ENCODE measurements around the gene PCSK6. TPM values are rescaled to one million over a fixed set of nuclear protein-coding genes. Genes with fewer than 3 reads are reported as not detected.
A peak's percentile ranks its signal among the peaks of the same experiment; 100 is the strongest.

The PCSK6 gene
- total and polyA plus RNA-seq, 9 donors: 3.8 to 26.0 (median 13.0) TPM

- Histone ChIP-seq H3K27me3 (no peaks in the 10 kb centered on the region), H3K4me1 (ENCODE audit: insufficient read depth) (peaks cover 2% of the 10 kb centered on the region), H3K27ac (no peak overlapping the region), H3K9me3 (no peaks in the 10 kb centered on the region), H3K36me3 (no peaks in the 10 kb centered on the region), H3K4me3 (no peak overlapping the region)
- 83 to 86% (median 86%) methylated on average over 13 of the region's 13 CpGs for WGBS, 3 donors
- peak in 1 of 5 donors; percentile 7 for DNase-seq
- TF ChIP-seq EP300 (IDR thresholded peaks at IDR 0.05) (no peak), POLR2A (IDR thresholded peaks at IDR 0.05) (no peak), CTCF (IDR thresholded peaks at IDR 0.05) (no peak)
- intact Hi-C loops (cut with DNase I): no loop called here
Observed at GRCh38 chr15:101472033-101472432, 17.5 kb downstream of the PCSK6 start.

DNA sequence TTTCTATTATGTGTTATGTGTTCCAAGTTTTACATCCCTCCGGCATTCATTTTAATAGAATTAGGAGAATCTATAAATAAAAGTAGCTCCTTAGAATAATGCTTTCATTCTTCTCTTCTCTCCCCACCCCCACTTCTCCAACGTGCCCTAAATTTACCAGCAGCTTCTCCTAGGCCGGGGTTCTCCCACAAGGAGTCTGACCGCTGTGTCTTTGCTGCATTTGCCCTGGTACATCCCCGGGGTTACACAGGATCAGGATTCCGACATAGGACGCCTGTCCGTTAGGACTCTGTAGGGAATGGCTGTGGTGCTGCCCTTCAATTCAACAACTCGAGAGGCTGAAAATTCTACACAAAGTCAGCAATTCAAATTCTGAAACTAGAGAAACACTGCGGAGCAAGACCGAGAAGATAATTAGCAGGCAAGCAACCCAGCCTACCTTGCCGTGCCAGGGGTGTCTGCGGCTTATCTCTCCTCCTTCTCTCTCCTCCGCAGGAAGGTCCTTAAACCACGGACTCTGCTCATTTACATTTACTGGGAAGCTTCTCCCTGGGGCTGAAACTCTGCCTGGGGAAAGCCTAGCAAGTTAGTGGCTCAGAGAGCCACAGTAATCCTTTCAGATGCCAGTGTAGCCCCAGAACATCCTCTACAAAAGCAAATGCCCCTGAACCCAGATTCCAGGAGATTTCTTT, 18.8 kb downstream of the PCSK6 start:
- Histone ChIP-seq H3K36me3 (no peaks in the 10 kb centered on the region), H3K27me3 (no peaks in the 10 kb centered on the region), H3K27ac (no peak overlapping the region), H3K9me3 (no peaks in the 10 kb centered on the region), H3K4me3 (no peak overlapping the region), H3K4me1 (ENCODE audit: insufficient read depth) (peaks cover 2% of the 10 kb centered on the region)
- peak in 1 of 5 donors; percentile 3 for DNase-seq
- no peak for TF ChIP-seq CTCF (IDR thresholded peaks at IDR 0.05)
- no peak for TF ChIP-seq EP300 (IDR thresholded peaks at IDR 0.05)
- no peak for TF ChIP-seq POLR2A (IDR thresholded peaks at IDR 0.05)
- intact Hi-C loops (cut with DNase I): no loop called here
- WGBS, 3 donors: 71 to 74% (median 72%) methylated on average over 15 of the region's 15 CpGs

GRCh38 chr15:101469520-101470288, 19.8 kb downstream of the PCSK6 start:
- intact Hi-C loops (cut with DNase I): no loop called here
- Histone ChIP-seq H3K36me3 (no peaks in the 10 kb centered on the region), H3K27ac (peak overlapping the region in 1 of 2 donors; percentile 26), H3K9me3 (no peaks in the 10 kb centered on the region), H3K4me3 (no peak overlapping the region), H3K27me3 (no peaks in the 10 kb centered on the region), H3K4me1 (ENCODE audit: insufficient read depth) (peaks cover 2% of the 10 kb centered on the region)
- DNase-seq: peak in 4 of 5 donors; percentile 43 to 55 (median 51)
- WGBS, 3 donors: 25 to 29% (median 25%) methylated on average over 21 of the region's 21 CpGs
- TF ChIP-seq POLR2A (IDR thresholded peaks at IDR 0.05) (no peak), CTCF (IDR thresholded peaks at IDR 0.05) (no peak), EP300 (IDR thresholded peaks at IDR 0.05) (no peak)

- Histone ChIP-seq H3K4me1 (ENCODE audit: insufficient read depth) (peaks cover 2% of the 10 kb centered on the region), H3K9me3 (no peaks in the 10 kb centered on the region), H3K27ac (no peak overlapping the region), H3K27me3 (no peaks in the 10 kb centered on the region), H3K4me3 (no peak overlapping the region), H3K36me3 (no peaks in the 10 kb centered on the region)
- TF ChIP-seq CTCF (IDR thresholded peaks at IDR 0.05): no peak
- no peak for TF ChIP-seq EP300 (IDR thresholded peaks at IDR 0.05)
- TF ChIP-seq POLR2A (IDR thresholded peaks at IDR 0.05): no peak
- no peak for DNase-seq
- 92 to 97% (median 94%) methylated on average over 9 of the region's 9 CpGs for WGBS, 3 donors
- intact Hi-C loops (cut with DNase I): no loop called here
Observed at GRCh38 chr15:101466188-101466587, 23.3 kb downstream of the PCSK6 start.
